Astrocyte of the hippocampus (primary cell): ENCODE data around the gene MEIS3.

Experiments used
- DNase-seq: peaks from one replicate; pipeline ENCODE4 v3.0.0; 2011; ENCODE audit warnings: low read depth, low spot score

MEIS3 gene

DNA sequence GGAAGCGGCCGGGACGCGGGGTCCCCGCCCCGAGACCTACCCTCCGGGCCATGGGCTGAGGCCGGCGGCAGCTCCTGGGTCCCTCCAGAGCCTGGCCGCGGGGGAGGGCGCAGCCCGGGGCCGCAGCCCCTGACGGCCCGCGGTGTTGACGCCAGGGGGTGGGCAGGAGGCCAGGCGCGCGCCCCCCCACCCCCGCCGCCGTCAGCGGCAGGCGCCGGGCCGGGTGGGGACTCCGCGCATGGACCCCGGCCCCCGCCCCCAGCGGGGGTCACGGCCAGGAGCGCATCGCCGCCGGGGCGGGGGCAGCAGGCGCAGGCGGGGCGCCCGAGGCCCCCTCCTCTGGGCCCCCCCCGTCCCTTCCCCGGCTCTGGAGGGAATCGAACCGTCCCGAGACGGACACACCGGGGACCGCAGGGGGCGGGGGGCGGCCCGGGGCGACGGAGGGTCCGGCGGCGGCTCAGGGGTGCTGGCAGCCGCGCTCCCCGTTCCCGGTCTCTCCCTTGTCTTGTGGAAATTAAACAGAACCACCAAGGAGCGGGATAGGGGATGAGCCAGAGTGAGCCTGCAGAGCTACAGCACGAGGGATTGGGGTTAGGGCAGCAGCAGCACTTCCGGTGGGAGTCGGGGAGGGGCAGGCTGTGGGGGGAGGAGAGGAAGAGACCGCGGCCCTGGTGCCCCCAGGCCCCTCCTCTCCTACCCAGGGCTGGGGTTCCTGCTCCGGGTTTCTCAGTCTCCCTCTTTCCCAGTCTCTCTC lies at the start of gene MEIS3:
Gene MEIS3 (minus strand): TSS at position 498 of the 754 bp plus-strand sequence. CDS start 446 bp downstream, at position 52.
- no peak for DNase-seq

DNA sequence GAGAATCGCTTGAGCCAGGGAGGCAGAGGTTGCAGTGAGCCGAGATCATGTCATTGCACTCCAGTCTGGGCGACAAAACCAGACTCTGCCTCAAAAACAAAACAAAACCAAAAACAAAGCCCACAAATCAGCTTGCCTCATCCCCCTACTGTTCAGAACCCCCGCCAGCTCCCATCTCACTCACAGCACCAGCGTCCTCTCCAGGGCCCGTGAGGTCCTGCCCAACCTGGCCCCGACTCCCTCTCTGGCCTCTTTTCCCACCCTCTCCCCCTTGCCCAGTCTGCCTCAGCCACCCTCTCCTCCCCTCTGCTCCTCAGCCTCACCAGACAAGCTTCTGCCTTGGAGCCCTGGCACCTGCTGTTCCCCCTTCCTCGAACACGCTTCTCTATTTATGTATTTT lies 48.6 kb upstream of the MEIS3 start:
- DNase-seq = no peak

DNA sequence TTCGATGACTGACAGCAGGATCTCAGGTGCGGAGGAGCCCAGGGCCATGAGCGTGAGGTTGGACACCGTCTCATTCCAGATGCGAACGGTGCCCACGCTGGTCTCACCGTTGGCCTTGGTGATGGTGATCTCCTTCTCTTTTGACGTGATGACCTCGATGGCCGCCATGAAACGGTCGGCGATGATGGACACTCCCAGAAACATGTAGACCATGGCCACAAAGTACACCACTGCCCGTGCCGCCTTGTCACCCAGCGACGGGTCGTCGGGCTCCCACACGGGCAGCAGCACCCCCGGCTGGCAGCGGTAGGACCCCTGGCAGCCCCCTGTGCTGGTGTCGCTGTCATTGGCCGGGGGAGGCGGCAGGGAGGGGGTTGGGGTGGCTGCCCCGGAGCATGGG lies 46.6 kb upstream of the MEIS3 start:
- DNase-seq = no peak

DNA sequence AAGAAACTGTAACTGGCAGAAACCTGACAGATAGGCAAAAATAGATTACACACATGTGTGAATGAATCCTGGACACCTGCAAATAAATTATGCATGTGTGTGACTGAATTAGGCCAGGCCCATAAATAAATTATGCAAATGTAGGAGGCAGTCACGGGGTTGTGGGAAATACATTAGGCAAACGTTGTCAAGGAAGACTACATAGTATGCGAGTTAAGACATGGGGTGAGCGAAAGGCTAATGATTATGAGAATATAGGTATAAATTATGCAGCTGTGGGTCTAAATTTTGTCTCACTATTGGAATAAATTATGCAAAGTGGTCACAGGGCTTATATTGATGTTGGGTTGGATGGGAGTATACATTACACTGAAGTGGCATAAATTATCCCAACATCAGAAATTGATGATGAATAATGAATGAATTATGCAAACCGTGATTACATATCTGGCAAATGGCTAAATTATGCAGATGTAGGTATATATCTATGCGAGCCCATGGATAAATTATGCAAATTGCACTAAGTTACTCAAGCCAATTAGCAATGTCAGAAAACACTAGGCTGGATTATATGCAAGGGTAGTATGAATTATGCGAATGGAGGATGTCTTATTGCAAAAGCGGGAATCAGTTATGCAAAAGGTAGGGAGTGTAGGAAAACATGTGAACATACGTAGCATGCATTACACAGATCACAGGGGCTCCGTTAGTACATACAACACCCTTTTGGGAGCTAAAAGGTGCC lies 45.5 kb upstream of the MEIS3 start:
- DNase-seq = no peak

DNA sequence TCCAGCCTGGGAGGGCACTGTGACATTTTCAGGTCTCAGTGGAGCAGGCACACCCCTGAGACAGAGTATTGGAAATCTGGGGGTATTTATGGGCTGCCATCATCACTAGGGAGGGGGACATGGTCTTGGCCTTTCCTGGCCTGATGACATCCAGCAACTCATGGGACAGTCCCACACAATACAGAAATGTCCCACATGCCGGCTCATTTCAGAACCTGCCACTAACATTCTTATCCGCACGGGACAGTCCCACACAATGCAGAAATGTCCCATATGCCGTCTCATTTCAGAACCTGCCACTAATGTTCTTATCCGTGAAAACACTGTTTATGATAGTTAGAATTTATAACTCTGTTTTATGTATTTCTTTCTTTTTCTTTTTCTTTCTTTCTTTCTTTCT lies 42.5 kb upstream of the MEIS3 start:
- no peak for DNase-seq

DNA sequence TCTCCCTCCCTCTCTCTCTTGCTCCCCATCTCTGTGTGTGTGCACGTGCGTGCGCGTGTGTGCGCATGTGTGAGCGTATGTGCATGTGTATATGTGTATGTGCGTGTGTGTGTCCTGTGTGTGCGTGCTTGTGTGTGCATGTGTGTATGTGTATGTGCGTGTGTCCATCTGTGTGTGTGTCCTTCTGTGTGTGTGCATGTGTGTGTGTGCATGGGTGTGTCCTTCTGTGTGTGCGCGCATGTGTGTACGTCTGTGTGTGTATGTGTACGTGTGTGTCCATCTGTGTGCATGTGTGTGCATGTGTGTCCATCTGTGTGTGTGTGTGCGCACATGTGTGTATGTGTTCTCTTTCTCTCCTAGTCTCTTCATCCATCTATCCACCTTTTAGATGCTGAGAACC lies 40.1 kb upstream of the MEIS3 start:
- DNase-seq = no peak

DNA sequence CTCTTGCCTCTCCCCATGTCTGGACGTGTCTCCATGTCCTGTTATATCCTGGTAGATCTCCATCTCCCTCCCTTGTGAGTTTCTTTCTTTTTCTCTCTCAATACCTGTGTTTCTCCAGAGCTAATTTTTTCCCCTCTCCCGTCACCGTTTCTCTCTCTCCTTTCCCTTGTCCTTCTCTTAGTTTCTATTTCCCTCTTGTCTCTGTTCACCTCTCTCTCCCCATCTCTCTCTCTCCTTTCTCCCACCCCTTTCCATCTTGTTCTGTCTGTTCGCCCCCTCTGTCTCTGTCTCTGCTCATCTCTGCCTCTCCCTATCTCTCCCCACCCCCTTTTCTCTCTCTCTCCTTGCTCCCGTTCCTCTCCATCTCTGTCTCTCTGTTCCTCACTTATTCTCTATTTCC lies 39.3 kb upstream of the MEIS3 start:
- no peak for DNase-seq

DNA sequence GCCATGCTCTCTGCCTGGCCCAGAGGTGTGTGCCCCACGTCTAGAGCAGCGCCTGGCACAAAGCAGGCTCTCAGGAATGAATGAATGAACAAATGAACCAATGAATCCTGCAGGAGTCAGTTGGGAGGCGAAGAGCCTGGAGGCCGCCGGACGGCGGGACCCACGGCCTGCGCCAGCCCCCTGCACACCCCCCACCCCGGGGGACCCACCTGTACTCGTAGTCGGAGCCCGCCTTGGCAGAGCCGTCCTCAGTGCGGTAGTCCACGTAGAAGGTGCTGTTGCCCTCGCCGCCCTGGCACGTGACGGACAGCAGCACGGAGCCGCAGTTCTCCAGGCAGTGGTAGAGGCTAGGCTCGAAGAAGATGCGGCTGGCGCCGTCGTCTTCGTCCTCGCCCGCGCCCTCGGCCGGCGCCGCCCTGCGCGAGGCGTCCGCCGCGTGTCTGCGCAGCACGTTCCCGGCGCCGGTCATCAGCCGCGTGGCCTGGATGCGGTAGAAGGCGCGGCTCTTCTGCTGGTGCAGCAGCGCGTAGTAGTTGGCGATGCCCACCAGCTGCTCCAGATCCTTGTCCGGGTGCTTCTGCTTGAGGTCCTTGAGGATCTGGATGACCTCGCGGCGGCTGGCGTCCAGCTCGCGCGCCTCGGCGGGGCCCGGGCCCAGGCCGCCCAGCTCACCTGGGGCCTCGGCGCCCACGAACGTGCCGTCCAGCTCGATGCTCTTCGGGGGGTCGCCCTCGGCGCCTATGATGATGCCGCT lies 37.6 kb upstream of the MEIS3 start:
- no peak for DNase-seq

DNA sequence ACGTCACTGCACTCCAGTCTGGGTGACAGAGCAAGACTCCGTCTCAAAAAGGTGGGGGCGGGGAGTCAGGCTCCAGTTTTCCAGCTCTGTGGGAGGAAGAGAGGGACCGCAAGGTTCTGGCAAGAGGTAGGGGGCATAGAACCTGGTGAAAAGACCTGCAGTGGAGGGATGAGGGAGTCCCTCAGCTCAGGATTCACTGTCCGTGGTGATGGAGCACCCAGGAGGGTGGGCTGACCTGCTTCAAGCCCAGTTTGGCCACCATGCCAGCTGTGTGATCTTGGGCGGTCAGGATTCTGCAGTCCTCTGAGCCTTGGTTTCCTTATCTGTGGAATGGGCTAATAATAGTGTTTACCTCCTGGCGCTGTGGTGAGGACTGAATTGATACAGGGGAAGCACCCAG lies 31.2 kb upstream of the MEIS3 start:
- no peak for DNase-seq

DNA sequence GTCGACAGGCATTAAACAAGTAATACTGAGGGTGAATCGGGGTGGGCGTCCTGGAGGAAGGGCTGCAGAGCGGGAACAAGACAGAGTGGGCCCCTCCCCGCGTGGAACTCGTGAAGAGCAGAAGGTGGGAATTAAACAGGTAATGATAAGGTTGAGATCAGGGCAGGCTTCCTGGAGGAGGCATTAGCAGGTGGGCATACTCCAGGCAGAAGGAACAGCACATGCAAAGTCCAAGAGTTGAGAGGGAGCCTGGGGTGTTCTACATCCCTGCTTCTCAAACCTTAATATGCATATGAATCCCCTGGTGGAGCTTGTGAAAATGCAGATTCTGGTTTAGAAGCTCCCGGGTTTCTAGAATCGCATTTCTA lies 29.0 kb upstream of the MEIS3 start:
- DNase-seq = no peak

DNA sequence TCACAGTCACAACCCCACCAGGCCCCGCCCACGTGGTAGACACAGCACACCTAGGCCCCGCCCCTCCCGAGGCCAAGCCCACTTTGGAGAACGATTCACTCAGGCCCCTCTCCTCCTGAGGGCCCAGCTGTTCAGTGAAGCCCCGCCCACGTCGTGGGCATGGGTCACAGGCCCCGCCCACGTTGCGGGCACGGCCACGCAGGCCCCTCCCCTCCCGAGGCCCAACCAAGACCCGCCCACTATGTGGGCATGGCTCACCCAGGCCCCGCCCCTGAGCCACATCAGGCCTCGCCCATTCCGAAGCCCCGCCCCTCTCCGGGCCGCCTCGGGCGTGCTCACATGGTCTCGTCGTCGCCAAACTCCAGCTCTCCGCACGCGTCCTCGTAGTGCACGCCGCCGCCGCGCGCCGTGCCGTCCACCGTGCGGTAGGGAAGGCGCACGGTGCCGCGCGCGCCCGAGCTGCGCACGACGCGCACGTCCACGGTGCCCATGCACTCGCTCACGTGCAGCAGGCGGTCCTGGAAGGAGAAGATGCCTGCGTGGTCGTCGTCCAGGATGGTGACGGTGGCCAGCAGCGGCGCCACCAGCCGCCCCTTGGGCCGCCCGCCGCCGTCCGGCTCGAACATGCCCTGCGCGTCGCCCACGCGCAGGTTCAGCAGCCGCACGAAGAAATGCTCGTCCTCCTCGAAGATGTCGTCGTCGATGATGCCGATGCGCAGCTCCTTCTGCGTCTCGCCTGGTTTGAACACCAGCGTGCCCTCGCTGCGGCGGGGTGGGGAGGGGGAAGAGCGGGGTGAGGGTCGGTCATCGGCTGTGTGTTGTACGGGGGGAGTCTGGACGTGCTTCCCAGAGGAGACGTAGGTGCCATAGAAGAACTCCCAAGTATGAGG lies 28.4 kb upstream of the MEIS3 start:
- DNase-seq = peak; percentile 47

DNA sequence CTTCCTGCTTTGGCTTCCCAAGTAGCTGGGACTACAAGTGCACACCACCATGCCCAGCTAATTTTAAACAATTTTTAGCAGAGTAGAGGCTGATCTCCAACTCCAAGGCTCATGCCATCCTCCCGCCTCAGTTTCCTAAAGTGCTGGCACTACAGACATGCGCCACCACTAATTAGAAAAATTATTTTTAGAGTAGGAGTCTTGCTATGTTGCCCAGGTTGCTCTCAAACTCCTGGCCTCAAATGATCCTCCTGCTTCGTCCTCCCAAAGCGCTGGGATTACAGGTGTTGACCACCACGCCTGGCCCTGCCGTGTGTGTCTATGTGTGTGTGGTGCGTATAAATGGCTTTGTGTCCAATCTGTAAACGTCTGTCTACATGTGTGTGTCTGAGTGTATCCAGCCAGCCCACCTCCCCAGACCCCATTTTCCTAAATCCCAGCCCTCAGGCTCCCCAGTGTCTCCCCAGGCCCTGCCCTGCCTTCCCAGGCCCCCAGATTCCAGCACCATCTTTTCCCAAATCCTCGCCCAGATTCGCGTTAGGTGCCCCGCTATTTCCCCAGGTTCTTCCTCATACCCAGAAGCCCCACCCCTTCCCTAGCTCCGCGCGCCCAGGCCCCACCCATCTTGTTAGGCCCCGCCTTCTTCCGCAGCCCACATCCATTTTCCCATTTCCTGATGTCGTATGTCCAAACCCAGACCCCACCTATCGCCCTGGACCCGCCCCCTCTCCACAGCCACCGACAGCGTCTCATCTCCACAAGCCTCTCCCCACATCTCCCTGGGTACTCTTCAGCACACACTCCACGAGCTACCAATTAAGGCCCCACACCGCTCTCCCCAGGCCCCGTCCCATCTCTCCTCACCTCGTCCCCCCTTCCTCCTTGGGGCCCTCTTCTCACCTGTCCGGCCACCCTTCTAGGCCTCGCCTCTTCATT lies 27.5 kb upstream of the MEIS3 start:
- DNase-seq = no peak

DNA sequence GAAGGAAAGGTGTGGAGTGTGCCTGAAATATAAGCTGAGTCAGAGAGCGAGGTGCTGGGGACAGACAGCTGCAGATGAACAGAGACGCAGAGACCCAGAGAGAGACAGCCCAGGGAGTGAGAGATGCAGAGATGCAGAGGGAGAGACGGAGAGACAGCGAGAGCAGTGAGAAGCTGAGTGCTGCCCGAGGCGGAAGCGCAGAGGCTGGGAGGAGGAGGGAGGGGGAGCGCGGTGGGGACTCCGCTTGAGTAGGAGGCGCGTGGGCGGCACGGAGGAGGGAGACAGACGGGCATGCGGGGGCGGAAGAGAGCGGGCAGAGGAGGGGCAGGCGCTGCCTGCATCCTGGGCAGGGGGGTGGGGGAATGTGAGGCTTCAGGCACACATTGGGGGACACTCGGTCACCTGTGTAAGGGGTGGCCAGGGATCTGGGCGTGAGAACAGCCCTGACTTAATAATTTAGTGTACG lies 26.6 kb upstream of the MEIS3 start:
- peak; percentile 60 for DNase-seq

DNA sequence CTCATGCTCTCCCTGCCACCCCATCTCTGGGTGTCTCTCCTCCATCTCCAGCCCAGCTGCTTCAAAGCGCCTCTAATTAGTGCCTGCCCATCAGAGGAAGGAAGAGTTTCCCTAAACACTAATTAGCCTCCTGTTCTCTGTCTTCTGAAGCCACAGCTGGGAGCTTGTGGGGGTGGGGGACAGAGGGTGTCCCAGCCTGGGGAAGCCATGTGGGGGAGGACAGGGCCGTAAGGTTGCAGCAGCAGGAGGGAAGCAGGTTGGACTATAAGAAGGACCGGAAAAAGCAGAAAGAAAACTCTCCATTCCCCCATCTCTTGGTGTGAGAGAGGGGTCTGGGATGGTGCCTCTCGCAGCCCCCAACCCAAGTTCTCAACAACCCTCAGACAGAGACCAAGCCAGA lies 26.2 kb upstream of the MEIS3 start:
- DNase-seq = no peak

DNA sequence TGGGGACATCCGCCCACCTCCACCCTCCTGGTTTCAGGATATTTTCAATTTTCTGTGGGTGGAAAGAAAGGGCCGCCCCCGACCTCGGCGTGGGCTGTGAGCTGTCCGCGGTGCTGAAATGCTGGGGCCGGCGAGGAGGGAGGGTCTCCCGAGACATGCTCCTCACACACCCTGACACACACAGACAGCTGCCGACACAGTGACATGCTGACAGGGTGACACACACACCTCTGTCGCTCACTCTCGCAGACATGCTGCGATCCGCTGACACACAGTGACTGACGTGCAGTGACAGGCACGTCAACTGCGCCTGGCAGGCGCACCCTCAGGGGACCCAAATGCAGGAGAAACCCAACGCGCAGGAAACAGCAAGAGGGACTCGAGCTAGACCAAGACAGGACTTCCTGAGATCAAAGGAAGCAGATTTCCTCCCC lies 25.1 kb upstream of the MEIS3 start:
- no peak for DNase-seq

DNA sequence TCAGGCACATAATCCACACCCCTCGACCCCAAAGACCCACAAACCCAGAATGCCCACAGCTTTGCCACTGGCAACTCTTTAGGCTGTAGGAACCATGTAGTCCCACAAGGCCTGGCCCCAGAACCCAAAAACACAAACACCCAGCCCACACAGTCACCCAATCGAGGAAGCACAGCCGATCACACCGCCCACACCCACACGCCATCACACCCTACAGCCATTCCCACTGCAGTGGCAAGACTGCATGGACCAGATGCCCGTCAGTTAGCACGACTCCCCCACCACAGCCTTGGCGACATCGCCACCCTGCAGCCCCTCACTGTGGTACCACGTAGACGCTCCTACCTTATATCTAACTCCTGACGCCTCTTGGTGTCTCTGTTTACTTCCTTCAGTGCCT lies 24.0 kb upstream of the MEIS3 start:
- DNase-seq = no peak

DNA sequence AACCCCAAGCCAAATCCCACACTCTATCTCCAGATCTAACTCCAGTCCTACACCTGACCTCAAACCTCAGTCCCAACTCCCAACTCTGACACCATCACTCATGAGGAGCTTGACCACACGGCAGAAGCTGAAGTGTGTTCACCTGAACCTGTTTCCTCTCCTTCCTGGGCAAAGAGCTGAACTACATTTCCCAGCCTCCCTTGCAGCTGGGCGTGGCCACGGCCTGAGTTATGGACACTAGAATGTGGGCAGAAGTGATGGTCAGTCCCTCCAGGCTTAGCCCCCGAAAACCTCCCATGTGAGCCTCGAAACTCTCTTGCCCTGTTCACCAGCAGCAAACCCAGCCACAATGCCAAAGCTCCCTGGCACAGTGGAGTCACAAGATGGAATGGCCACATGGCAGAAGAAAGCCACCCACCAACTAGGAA lies 19.5 kb upstream of the MEIS3 start:
- DNase-seq = no peak

DNA sequence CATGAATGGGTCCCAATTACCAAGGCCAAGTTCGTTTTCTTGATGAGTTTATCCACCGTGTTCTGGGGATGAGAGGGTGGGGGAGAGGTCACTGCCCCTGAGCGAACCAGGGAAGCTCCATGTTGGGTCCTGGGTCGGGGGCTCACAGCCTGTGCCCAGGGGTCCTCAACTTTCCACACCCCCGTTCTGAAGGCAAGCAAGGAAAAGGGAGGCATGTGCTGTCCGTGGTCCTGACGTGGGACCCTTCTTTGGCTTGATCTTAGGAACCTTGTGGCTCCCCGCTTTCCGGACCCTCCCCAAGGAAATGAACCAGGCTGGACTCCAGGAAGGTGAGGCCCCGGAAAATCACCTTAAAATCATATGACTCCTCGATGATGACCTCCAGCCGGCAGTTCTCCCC lies 18.2 kb upstream of the MEIS3 start:
- no peak for DNase-seq

DNA sequence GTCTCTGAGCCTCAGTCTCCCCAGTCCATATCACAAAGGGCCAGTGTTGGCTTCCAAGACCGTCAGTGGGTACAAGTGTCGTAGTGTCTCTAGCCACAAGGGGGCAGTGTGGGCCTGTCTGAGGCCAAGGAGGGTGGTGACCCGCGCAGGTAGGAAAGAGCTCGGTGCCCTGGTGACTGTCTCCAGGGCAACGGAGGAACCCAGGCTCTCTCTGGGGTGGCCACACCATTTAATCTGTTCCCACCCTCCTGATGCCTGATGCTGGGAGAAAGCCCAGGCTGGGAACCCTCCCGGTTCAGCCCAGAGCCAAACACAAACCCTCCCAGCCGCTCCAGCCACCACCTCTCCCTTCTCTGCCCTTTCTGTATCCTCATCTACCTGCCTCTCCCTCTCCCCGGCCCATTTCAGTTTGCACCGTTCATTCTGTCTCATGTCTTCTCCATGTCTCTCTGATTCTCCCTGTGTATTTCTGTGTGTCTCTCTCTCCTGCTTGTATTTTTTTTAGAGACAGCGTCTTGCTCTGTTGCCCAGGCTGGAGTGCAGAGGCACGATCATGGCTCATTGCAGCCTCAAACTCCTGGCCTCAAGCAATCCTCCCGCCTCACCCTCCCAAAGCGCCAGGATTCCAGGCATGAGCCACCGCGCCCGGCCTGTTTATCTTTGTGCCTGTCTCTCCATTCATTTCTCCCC lies 17.5 kb upstream of the MEIS3 start:
- DNase-seq = peak; percentile 84
